HUES64 (cell line): Measurements from ENCODE around the gene CAMK2G. TPM values are rescaled to one million over a fixed set of nuclear protein-coding genes. Genes with fewer than 3 reads are reported as not detected.
A peak's percentile ranks its signal among the peaks of the same experiment; 100 is the strongest.
"Not testable (repeated sequence)": the region's sequence is repeated elsewhere in the genome, so short reads cannot be mapped to it uniquely, and the experiment has no call there.

Experiments used
- H3K27ac ChIP-seq: 2 replicates; pipeline ENCODE4 v1.7.0; 2013; ENCODE audit warnings: low read depth, low read length, inconsistent platforms
- H3K27me3 ChIP-seq: 2 replicates; pipeline ENCODE4 v1.6.1; 2013; ENCODE audit warnings: mild to moderate bottlenecking, low read length; ENCODE audit not compliant: insufficient read depth
- H3K36me3 ChIP-seq: 2 replicates; pipeline ENCODE4 v1.6.1; 2013; ENCODE audit warnings: mild to moderate bottlenecking, low read length; ENCODE audit not compliant: insufficient read depth
- H3K4me1 ChIP-seq: 2 replicates; pipeline ENCODE4 v1.6.1; 2013; ENCODE audit warnings: mild to moderate bottlenecking, low read length, moderate library complexity; ENCODE audit not compliant: insufficient read depth
- H3K4me3 ChIP-seq: 2 replicates; pipeline ENCODE4 v1.5.1; 2013; ENCODE audit warnings: mild to moderate bottlenecking, low read length, moderate library complexity
- H3K9ac ChIP-seq: 2 replicates; pipeline ENCODE4 v1.6.1; 2013; ENCODE audit warnings: mild to moderate bottlenecking, low read depth, low read length
- H3K9me3 ChIP-seq: 2 replicates; pipeline ENCODE4 v1.6.1; 2013; ENCODE audit warnings: low read depth, low read length; ENCODE audit not compliant: insufficient read depth
- whole genome bisulfite sequencing: fragments of 150-250, 120-280 bp; methylation state at CpG from one replicate; pipeline ENCODE4 v1.1.7; 2013; ENCODE audit warnings: missing lambda C conversion rate; 5-methylcytosine and 5-hydroxymethylcytosine counted together
- polyA plus RNA-seq, 2 experiments: library from polyadenylated mRNA; stranded (reverse); fragments of 50-300 nt; gene quantifications; one replicate each; pipeline ENCODE4 v1.2.3, GENCODE V29; 2013

CAMK2G gene
- polyA plus RNA-seq (2013, experiment 1 of 2), result 19.8 TPM
- polyA plus RNA-seq (2013, experiment 2 of 2), result 21.2 TPM

- peaks cover 5% of the 10 kb centered on the region for H3K4me1 ChIP-seq
- peak within 1 kb of the TSS; percentile 76 for H3K4me3 ChIP-seq
- peaks cover 28% of the 10 kb centered on the region for H3K36me3 ChIP-seq
- H3K9me3 ChIP-seq, result no peaks in the 10 kb centered on the region
- no peak within 1 kb of the TSS; the same call in 1 of the 2 replicates for H3K27ac ChIP-seq
- H3K9ac ChIP-seq, result peak within 1 kb of the TSS; percentile 74
- peaks cover 5% of the 10 kb centered on the region; the same call in 1 of the 2 replicates for H3K27me3 ChIP-seq
- 2% methylated on average over 93 of the region's 95 CpGs for WGBS
Observed at GRCh38 chr10:73874267-73875138, at the start of gene CAMK2G. TSS of gene CAMK2G (minus strand) at chr10:73874555. CDS start at chr10:73874461, 94 bp downstream.

GRCh38 chr10:73922864-73923133 is 48.4 kb upstream of the CAMK2G start:
- WGBS, result 88% methylated on average over 1 of the region's 2 CpGs
- Histone ChIP-seq H3K27ac (no peak overlapping the region), H3K36me3 (no peaks in the 10 kb centered on the region), H3K4me3 (no peak overlapping the region), H3K9ac (no peak overlapping the region), H3K9me3 (no peaks in the 10 kb centered on the region), H3K4me1 (peaks cover 21% of the 10 kb centered on the region), H3K27me3 (no peaks in the 10 kb centered on the region)

- H3K4me3 ChIP-seq, result no peak overlapping the region
- H3K27ac ChIP-seq, result no peak overlapping the region
- H3K36me3 ChIP-seq, result no peaks in the 10 kb centered on the region
- no peaks in the 10 kb centered on the region for H3K9me3 ChIP-seq
- H3K9ac ChIP-seq, result no peak overlapping the region
- 87% methylated on average over 6 of the region's 6 CpGs for WGBS
- H3K27me3 ChIP-seq, result no peaks in the 10 kb centered on the region
- peaks cover 21% of the 10 kb centered on the region for H3K4me1 ChIP-seq
Observed at GRCh38 chr10:73922007-73922863, 47.9 kb upstream of the CAMK2G start.

- 55% methylated on average over 4 of the region's 4 CpGs for WGBS
- H3K4me3 ChIP-seq, result no peak overlapping the region
- H3K27me3 ChIP-seq, result no peaks in the 10 kb centered on the region
- H3K9me3 ChIP-seq, result no peaks in the 10 kb centered on the region
- no peak overlapping the region for H3K9ac ChIP-seq
- peaks cover 15% of the 10 kb centered on the region for H3K36me3 ChIP-seq
- H3K27ac ChIP-seq, result peak overlapping the region; percentile 7; the same call in 1 of the 2 replicates
- H3K4me1 ChIP-seq, result peaks cover 21% of the 10 kb centered on the region
Observed at GRCh38 chr10:73920089-73920488, 45.7 kb upstream of the CAMK2G start.

GRCh38 chr10:73919481-73919880 is 45.1 kb upstream of the CAMK2G start:
- Histone ChIP-seq H3K4me1 (peaks cover 20% of the 10 kb centered on the region), H3K36me3 (peaks cover 21% of the 10 kb centered on the region)
- H3K4me3 ChIP-seq, H3K27me3 ChIP-seq, H3K9ac ChIP-seq, H3K27ac ChIP-seq, H3K9me3 ChIP-seq: not testable (repeated sequence)
- WGBS, result 90% methylated on average over 8 of the region's 8 CpGs

GRCh38 chr10:73917566-73918305 is 43.4 kb upstream of the CAMK2G start:
- Histone ChIP-seq H3K9ac (no peak overlapping the region), H3K9me3 (no peaks in the 10 kb centered on the region), H3K27ac (no peak overlapping the region), H3K4me1 (peaks cover 19% of the 10 kb centered on the region), H3K27me3 (no peaks in the 10 kb centered on the region), H3K4me3 (no peak overlapping the region), H3K36me3 (peaks cover 26% of the 10 kb centered on the region)
- WGBS, result 92% methylated on average over 3 of the region's 3 CpGs

- Histone ChIP-seq H3K27me3 (peaks cover 6% of the 10 kb centered on the region), H3K36me3 (peaks cover 26% of the 10 kb centered on the region), H3K4me1 (peaks cover 22% of the 10 kb centered on the region), H3K9me3 (no peaks in the 10 kb centered on the region), H3K27ac (no peak overlapping the region), H3K9ac (no peak overlapping the region), H3K4me3 (no peak overlapping the region)
- WGBS, result 89% methylated on average over 5 of the region's 5 CpGs
Observed at GRCh38 chr10:73916761-73917470, 42.6 kb upstream of the CAMK2G start.

- H3K27me3 ChIP-seq, result peaks cover 18% of the 10 kb centered on the region
- peaks cover 26% of the 10 kb centered on the region for H3K36me3 ChIP-seq
- H3K4me3 ChIP-seq, result no peak overlapping the region
- peaks cover 23% of the 10 kb centered on the region for H3K4me1 ChIP-seq
- H3K27ac ChIP-seq, result no peak overlapping the region
- H3K9ac ChIP-seq, result no peak overlapping the region
- H3K9me3 ChIP-seq, result no peaks in the 10 kb centered on the region
- 92% methylated on average over 8 of the region's 8 CpGs for WGBS
Observed at GRCh38 chr10:73915206-73915851, 41.0 kb upstream of the CAMK2G start.

GRCh38 chr10:73914036-73914435 is 39.7 kb upstream of the CAMK2G start:
- Histone ChIP-seq H3K36me3 (peaks cover 26% of the 10 kb centered on the region), H3K9ac (no peak overlapping the region), H3K27ac (no peak overlapping the region), H3K4me3 (0 out of 2 replicates have a peak overlapping the region, but pooled peaks have one; percentile 0), H3K9me3 (no peaks in the 10 kb centered on the region), H3K4me1 (peaks cover 29% of the 10 kb centered on the region), H3K27me3 (peaks cover 28% of the 10 kb centered on the region)
- WGBS, result 55% methylated on average over 10 of the region's 10 CpGs

GRCh38 chr10:73911553-73912004 is 37.2 kb upstream of the CAMK2G start:
- H3K4me1 ChIP-seq, result peaks cover 46% of the 10 kb centered on the region
- no peak overlapping the region for H3K27ac ChIP-seq
- H3K27me3 ChIP-seq, result peaks cover 28% of the 10 kb centered on the region
- WGBS, result 14% methylated on average over 14 of the region's 14 CpGs
- peak overlapping the region; percentile 90 for H3K4me3 ChIP-seq
- peak overlapping the region; percentile 75 for H3K9ac ChIP-seq
- H3K36me3 ChIP-seq, result peaks cover 20% of the 10 kb centered on the region
- H3K9me3 ChIP-seq, result no peaks in the 10 kb centered on the region
